DLD1 (cell line): ENCODE data around the gene TTL.

Experiments used
- in situ Hi-C: cut with HindIII; loops from 2 replicates; pipeline ENCODE4 v1.10.0; 2017; ENCODE audit warnings: low sequenced_read_pairs

Gene TTL

DNA sequence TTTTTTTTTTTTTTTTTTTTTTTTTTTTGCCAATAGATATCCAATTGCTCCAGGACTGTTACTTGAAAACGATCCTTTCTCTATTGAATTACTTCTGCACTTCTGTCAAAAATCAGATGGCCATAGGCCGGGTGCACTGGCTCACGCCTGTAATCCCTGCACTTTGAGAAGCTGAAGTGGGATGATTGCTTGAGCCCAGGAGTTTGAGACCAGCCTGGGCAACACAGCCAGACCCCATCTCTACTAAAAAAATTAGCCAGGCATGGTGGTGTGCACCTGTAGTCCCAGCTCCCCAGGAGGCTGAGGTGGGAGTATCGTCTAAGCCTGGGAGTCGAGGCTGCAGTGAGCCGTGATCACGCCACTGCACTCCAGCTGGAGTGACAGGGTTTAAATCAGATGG lies 98.1 kb downstream of the TTL start:
- in situ Hi-C loops = no loop called here

DNA sequence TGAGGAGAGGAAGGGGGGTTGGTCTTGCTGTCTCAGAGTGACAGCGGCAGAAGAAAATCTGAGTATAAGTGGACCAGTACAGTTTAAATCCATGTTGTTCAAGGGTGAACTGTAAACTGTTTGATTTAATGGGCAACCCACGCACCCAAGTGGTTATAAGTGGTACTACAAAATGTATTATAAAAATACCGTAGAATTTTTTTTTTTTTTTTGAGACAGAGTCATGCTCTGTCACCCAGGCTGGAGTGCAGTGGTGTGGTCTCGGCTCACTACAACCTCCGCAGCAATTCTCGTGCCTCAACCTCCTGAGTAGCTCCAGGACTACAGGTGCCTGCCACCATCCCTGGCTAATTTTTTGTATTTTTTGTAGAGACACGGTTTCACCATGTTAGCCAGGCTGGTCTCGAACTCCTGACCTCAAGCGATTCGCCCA lies 100.4 kb downstream of the TTL start:
- in situ Hi-C loops = no loop called here

DNA sequence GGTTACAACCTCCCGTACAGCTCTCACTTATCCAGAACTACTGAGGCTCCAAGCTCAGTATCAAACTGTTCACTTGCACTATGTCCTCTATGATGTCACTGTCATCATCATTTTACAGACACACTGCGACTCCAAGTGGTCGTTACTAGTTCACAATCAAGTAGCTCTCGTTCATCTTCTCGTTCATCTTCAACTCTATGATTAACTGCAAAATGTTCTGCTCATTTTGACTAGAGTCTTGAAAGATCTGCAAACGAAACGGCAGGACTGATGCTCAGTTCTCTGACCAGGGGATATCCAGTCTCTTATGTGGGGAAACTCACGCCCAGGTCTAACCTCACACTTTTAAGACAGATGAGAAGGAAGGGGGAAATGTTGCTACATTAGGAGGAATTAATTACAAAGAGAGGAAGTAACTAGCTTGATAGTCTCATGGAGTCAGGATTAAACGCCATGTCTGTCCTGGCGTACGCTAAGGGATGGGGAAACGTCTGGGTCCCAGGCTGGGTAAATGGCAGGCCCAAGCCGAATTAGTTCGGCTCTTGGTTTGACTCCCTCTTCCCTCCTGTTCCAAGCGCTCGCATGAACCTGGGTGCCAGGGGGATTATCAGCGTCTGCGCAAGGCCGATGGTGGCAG lies 101.7 kb downstream of the TTL start:
- in situ Hi-C loops = no loop called here

DNA sequence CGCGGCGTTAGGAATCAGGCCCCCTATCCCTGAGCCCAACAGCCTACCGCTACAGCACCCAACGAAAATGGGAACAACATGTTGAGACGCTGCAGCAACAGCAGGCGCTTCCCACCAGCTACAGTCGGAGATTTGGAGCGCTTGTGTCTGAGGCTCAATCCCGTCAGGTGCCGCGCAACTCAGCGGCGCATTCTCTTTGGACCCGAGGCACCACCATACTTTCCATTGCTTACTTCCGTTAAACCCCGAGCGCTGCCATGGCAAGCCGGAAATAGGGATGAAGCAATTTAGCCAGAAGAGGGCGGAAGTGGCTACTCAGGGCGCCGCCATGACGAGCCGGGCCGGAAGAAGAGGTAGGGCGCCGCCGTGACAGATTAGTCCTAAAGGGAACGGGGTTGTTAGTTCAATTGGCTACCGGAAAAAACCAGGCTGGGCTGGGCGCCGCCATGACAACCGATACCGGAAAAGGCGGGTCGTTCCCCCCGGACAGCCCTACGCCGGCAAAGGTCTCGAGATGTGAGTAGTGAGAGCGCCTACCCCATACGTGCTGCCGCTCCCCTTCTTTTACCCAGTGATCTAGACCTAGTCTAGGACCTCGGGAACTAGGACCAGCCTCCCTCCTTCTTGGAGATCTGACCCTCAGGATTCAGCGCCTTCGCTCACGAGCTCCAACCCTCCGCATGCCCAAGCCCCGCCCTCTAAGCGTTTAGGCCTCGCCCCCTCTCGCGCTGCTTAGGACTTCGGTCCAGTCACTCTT lies 102.4 kb downstream of the TTL start, which contains the start of gene CHCHD5:
Gene CHCHD5 (plus strand): TSS at position 476 of the 757 bp plus-strand sequence. CDS start 39 bp downstream, at position 515.
- in situ Hi-C loops = no loop called here

DNA sequence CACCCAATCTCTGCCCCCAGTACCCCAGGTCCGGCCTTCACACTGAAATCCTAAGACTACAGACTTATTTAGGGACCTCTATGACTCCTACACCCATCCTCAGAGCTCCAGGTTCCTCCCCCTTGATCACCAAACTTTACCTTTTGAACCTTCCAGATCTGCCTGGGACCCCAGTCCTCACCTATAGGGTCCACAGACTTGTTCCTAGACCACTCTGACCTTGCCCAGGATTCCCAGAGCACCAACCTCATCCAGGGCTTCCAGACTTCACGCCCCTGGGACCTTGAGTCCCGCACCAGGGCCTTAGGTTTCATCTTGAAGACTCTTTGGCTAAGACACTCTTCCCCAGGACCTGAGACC lies 102.9 kb downstream of the TTL start:
- in situ Hi-C loops = no loop called here

DNA sequence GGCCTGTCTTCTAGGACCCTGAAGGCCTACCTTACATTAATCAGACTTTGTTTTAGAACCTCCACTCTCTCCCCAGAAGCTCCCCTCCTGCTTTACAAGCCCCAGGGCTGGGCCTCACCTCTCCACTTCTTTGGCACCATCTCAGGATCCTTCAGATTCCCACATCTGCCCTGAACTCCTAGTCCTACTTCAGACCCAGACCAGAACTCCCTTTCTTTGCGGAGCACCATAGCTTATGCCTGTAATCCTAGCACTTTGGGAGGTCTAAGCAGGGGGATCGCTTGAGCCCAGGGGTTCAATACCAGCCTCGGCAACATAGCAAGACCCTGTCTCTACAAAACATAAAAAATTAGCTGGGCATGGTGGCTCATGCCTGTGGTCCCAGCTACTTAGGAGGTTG lies 103.4 kb downstream of the TTL start:
- in situ Hi-C loops = no loop called here

DNA sequence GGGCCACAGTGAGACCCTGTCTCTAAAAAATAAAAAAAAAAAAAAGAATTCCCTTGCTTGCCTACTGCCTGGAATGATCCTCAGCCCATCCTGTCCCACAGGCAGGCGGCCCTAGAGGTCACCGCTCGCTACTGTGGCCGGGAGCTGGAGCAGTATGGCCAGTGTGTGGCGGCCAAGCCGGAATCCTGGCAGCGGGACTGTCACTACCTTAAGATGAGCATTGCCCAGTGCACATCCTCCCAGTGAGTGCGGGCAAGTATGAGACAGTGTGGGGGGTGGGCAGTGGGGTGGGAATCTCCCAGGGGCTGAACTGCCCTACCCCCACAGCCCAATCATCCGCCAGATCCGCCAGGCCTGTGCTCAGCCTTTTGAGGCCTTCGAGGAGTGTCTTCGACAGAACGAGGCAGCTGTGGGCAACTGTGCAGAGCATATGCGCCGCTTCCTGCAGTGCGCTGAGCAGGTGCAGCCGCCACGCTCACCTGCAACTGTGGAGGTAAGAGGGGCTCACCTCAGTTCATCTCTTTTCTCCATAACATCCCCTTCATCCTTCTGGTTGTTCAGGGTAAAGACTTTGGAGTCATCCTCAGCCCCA lies 104.0 kb downstream of the TTL start:
- in situ Hi-C loops = no loop called here

DNA sequence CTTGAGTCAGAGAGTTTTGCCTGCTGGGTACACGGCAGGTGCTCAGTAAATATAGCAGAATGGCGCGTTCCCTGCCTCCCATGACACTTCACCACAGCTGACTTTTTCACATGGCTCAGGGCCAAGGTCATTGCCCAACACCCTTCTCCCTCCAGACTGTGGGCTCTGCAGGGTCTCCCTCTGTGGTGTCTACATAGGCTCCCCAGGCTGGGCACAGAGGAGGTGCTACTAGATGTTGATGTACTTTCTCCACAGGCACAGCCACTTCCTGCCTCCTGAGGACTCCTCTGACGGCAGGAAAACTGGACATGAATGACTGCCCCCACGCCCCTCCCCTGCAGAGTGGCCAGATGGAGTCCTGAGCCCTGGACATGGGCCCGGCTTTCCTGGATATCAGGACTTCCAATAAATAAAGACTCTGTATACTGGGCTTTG lies 106.7 kb downstream of the TTL start:
- in situ Hi-C loops = no loop called here
